Hepatocyte (in vitro differentiated cells): ENCODE data around the gene CTNNAL1.

ENCODE experiments used
- EZH2 ChIP-seq: fragments of 200-600 bp; sonication (generic); IDR thresholded peaks from 2 replicates; pipeline ENCODE4 v1.6.1; 2016; ENCODE audit warnings: antibody characterized with exemption, mild to moderate bottlenecking, borderline replicate concordance
- EZH2phosphoT487 ChIP-seq: fragments of 200-600 bp; sonication (generic); IDR thresholded peaks from one replicate; pipeline ENCODE4 v1.6.1; 2018; ENCODE audit warnings: antibody characterized with exemption, mild to moderate bottlenecking, low read depth, moderate library complexity; ENCODE audit not compliant: unreplicated experiment, severe bottlenecking
- TF ChIP-seq, protein P1 (sequence below): fragments of 200-600 bp; sonication (generic); IDR thresholded peaks from 2 replicates; pipeline ENCODE4 v1.5.1; 2016; ENCODE audit warnings: antibody characterized with exemption, mild to moderate bottlenecking; ENCODE audit not compliant: poor library complexity

DNA sequence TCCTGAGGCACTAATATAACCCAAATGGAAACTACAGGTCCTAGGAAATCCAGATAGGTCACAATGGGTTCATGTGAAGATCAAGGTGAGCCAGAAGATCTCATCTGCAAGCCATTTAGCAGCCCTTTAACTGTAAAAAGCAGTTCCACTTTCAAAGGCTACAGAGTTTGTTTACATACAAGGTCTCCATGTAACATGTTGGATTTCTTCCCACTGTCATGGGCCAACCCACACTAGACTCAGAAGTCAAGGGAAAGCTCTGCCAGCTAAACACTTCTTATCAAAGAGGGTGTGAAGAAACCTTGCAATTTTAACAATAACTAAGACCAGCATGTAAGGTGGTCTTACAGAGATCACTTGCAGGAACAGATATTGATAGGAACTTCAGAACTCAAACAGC lies 3.8 kb upstream of the CTNNAL1 start:
- TF ChIP-seq, protein P1, sequence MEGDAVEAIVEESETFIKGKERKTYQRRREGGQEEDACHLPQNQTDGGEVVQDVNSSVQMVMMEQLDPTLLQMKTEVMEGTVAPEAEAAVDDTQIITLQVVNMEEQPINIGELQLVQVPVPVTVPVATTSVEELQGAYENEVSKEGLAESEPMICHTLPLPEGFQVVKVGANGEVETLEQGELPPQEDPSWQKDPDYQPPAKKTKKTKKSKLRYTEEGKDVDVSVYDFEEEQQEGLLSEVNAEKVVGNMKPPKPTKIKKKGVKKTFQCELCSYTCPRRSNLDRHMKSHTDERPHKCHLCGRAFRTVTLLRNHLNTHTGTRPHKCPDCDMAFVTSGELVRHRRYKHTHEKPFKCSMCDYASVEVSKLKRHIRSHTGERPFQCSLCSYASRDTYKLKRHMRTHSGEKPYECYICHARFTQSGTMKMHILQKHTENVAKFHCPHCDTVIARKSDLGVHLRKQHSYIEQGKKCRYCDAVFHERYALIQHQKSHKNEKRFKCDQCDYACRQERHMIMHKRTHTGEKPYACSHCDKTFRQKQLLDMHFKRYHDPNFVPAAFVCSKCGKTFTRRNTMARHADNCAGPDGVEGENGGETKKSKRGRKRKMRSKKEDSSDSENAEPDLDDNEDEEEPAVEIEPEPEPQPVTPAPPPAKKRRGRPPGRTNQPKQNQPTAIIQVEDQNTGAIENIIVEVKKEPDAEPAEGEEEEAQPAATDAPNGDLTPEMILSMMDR: no peak
- TF ChIP-seq EZH2 (no peak), EZH2phosphoT487 (no peak)
